Gastroesophageal sphincter (tissue), 3 donors: Measurements from ENCODE around the gene ISCU.

Experiments used
- EP300 ChIP-seq: sonication (generic); formaldehyde crosslinking; IDR thresholded peaks from one replicate; pipeline ENCODE4 v1.6.1; 2017; ENCODE audit warnings: antibody characterized with exemption, mild to moderate bottlenecking
- POLR2A ChIP-seq, 2 donors: fragments of 450-650 bp; IDR thresholded peaks; one replicate each; pipeline ENCODE4 v1.6.1; 2017; ENCODE audit warnings: antibody characterized with exemption in 2 of 2, mild to moderate bottlenecking in 2 of 2, moderate library complexity in 1 of 2
- POLR2AphosphoS5 ChIP-seq: sonication (generic); formaldehyde crosslinking; IDR thresholded peaks from one replicate; pipeline ENCODE4 v1.6.1; 2017; ENCODE audit warnings: antibody characterized with exemption
- TF ChIP-seq, protein P1 (sequence below), 4 experiments: fragments of 200-600 bp in 2 of 4; fragments of 450-650 bp in 2 of 4; sonication (generic) in 1 of 4; IDR thresholded peaks; one replicate each; pipeline ENCODE4 v1.5.1; 2017 to 2019; ENCODE audit warnings: antibody characterized with exemption in 4 of 4, mild to moderate bottlenecking in 2 of 4, moderate library complexity in 2 of 4

DNA sequence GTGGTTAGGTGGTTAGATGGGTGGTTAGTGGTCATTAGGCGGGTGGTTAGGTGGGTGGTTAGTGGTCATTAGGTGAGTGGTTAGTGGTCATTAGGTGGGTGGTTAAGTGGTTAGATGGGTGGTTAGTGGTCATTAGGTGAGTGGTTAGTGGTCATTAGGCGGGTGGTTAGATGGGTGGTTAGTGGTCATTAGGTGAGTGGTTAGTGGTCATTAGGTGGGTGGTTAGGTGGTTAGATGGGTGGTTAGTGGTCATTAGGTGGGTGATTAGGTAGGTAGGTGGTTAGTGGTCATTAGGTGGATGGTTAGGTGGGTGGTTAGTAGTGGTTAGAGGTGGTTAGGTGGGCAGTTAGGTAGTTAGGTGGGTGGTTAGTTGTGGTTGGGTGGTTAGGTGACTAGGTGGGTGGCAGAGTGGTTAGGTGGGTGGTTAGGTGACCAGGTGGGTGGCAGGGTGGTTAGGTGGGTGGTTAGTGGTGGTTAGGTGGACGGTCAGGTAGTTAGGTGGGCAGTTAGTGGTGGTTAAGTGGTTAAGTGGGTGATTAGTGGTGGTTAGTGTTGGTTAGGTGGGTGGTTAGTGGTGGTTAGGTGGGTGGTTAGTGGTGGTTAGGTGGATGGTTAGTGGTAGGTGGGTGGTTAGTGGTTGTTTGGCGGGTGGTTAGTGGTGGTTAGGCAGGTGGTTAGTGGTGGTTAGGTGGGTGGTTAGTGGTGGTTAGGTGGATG, 43.5 kb downstream of the ISCU start:
- TF ChIP-seq, protein P1, sequence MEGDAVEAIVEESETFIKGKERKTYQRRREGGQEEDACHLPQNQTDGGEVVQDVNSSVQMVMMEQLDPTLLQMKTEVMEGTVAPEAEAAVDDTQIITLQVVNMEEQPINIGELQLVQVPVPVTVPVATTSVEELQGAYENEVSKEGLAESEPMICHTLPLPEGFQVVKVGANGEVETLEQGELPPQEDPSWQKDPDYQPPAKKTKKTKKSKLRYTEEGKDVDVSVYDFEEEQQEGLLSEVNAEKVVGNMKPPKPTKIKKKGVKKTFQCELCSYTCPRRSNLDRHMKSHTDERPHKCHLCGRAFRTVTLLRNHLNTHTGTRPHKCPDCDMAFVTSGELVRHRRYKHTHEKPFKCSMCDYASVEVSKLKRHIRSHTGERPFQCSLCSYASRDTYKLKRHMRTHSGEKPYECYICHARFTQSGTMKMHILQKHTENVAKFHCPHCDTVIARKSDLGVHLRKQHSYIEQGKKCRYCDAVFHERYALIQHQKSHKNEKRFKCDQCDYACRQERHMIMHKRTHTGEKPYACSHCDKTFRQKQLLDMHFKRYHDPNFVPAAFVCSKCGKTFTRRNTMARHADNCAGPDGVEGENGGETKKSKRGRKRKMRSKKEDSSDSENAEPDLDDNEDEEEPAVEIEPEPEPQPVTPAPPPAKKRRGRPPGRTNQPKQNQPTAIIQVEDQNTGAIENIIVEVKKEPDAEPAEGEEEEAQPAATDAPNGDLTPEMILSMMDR (IDR thresholded peaks at IDR 0.05) = no peak
- TF ChIP-seq POLR2A (IDR thresholded peaks at IDR 0.05) (no peak), EP300 (no peak), POLR2AphosphoS5 (no peak)
